HG03378 (cell line): ENCODE data around the gene FXYD7.

ENCODE experiments used
- ATAC-seq: cut with Tn5 transposase; IDR thresholded peaks from one replicate; pipeline ENCODE4 v1.9.1; 2021; ENCODE audit warnings: mild to moderate bottlenecking, moderate library complexity; ENCODE audit not compliant: unreplicated experiment

The FXYD7 gene

GRCh38 chr19:35109395-35110112 is 33.5 kb upstream of the FXYD7 start:
- ATAC-seq, result no peak

- ATAC-seq, result no peak
Measured at GRCh38 chr19:35110974-35111373, 32.1 kb upstream of the FXYD7 start.

GRCh38 chr19:35112995-35113688 is 29.9 kb upstream of the FXYD7 start:
- ATAC-seq, result no peak

GRCh38 chr19:35114353-35115176 is 28.5 kb upstream of the FXYD7 start:
- ATAC-seq, result no peak

DNA sequence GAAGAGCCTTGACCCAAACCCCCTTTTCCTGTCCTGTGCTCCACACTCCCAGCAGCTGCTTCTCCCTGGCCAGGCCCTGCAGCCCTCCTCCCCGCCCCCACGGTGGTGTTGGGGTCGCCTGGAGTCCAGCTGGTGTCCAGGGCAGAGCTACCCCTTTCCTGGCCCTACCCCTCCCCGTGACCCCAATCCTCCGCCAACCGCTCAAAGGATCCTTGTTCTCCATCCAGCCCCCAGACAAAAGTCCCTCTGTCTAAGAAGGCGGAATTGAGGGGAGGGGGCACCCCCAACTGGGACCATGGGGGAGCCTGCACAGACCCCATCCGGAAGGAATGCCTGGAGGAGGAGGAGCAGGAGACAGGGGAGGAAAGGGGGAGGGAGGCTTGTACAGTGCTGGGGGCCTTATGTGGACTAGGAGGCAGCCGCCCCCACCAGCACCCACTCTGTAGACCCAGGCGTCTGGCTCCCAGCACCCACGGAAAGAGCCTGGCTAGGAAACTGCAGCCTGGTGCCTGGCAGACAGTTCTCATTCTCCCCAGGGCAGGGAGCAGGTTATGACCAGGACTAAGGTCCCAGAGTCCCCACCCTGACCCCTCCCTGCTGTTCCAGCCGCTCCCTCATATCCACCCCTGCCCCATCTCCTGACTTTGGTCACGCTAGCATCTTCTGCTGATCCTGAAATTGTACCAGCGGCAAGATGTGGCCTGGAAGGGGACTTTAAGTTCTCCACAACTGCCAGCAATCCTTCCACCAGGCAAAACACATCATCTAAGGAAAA is 27.7 kb upstream of the FXYD7 start, which contains the start of gene FXYD3:
TSS of gene FXYD3 (plus strand) at position 647 of the 775 bp plus-strand sequence. CDS start 3,554 bp downstream, outside the sequence.
- no peak for ATAC-seq

DNA sequence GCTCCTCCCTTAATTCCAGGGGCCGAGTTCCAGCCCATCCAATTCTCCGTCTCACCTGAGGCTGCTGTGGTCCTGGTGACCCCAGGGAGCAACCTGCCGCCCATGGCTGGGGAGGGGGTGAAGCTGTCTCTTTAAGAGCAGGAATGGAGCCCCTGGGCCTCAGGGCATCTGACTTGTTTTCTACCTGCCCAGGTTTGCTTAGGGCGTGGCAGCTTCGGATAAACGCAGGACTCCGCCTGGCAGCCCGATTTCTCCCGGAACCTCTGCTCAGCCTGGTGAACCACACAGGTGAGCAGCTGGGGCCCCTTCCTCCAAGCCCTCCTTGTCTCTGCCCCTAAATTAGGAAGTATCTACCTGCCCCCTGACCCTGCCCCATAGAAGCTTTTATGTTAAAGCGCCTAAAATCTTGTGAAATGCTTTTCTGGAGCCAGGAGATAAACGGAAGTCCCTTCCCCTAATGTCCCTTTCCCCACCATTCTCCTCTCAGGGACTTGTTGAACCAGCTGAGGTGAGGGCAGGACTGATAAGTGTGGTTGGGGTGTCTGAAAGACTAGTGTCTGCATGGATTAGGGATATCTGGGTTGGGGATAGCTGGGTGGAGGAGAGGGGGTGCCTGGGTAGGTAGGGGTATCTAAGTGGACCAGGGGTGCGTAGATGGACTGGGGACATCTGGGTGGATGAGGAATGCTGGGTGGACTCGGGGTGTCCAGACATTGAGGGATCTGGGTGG is 26.8 kb upstream of the FXYD7 start:
- no peak for ATAC-seq

GRCh38 chr19:35117116-35117515 is 25.9 kb upstream of the FXYD7 start:
- no peak for ATAC-seq

- ATAC-seq, result no peak
Measured at GRCh38 chr19:35117799-35118198, 25.3 kb upstream of the FXYD7 start.

- no peak for ATAC-seq
Measured at GRCh38 chr19:35118268-35119020, 24.6 kb upstream of the FXYD7 start.

DNA sequence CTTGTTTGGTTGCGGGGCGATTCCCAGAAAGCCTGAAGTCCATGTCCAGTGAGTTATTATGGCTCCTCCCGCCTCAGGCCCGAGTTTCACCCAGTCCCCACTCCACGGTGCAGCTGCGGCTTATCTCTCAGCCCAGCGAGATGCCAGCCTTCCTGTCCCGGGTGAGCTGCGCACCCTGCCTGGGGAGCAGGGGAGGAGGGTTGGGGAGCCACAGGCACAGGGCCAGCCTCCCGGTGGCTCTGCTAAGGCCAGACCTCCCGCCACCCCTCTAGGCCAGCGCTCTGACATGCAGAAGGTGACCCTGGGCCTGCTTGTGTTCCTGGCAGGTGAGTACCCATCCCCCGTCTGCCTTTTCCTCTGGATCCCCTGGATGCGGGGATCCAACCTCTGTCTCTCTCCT is 24.0 kb upstream of the FXYD7 start:
- ATAC-seq, result no peak

- no peak for ATAC-seq
Measured at GRCh38 chr19:35119578-35120155, 23.4 kb upstream of the FXYD7 start.

DNA sequence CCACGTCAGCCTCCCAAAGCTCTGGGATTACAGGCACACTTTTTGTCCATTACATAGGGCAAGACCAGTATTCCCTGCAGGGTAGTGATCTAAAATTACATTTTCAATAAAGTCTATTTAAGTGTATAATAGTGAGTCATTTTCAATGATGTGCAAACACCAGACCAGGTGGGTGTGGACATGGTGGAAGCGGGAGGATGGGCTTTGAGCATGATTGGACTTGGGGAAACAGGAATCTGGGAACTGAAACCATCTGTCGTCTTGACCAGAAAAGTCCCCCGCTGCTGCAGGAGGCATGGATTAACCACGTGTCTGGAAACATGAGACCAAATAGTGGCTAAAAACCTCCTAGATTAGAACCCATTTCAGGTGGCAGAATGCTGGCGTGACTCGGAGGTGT is 22.6 kb upstream of the FXYD7 start:
- no peak for ATAC-seq

GRCh38 chr19:35120898-35121297 is 22.2 kb upstream of the FXYD7 start:
- no peak for ATAC-seq

DNA sequence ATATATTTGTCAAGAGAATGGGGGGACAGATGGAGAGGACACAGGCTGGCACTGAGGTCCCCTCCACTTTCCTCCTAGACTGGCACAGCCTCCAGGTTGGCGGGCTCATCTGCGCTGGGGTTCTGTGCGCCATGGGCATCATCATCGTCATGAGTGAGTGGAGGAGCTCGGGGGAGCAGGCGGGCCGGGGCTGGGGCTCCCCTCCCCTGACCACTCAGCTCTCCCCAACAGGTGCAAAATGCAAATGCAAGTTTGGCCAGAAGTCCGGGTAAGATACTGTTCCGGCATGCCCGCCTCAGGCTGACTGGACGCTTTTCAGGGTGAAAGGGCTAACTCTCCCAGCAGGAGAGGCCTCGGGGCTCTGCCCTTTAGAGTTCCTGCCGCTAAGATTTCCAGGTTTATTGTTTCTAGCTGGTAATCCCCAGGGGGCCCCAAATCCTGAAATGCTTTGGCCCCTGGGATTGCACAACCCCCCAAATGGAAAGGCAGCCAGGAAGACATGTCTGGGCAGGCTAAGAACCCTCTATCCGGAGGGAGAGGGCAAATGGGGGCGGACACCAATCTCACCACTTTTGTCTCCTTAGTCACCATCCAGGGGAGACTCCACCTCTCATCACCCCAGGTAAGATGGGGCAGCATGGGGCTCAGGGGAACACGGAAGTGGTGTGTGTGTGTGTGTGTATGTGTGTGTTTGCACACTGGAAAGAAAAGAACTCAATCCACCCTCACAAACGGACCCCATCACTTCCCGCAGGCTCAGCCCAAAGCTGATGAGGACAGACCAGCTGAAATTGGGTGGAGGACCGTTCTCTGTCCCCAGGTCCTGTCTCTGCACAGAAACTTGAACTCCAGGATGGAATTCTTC is 20.1 kb upstream of the FXYD7 start:
- no peak for ATAC-seq

- no peak for ATAC-seq
Measured at GRCh38 chr19:35123573-35123972, 19.5 kb upstream of the FXYD7 start.

DNA sequence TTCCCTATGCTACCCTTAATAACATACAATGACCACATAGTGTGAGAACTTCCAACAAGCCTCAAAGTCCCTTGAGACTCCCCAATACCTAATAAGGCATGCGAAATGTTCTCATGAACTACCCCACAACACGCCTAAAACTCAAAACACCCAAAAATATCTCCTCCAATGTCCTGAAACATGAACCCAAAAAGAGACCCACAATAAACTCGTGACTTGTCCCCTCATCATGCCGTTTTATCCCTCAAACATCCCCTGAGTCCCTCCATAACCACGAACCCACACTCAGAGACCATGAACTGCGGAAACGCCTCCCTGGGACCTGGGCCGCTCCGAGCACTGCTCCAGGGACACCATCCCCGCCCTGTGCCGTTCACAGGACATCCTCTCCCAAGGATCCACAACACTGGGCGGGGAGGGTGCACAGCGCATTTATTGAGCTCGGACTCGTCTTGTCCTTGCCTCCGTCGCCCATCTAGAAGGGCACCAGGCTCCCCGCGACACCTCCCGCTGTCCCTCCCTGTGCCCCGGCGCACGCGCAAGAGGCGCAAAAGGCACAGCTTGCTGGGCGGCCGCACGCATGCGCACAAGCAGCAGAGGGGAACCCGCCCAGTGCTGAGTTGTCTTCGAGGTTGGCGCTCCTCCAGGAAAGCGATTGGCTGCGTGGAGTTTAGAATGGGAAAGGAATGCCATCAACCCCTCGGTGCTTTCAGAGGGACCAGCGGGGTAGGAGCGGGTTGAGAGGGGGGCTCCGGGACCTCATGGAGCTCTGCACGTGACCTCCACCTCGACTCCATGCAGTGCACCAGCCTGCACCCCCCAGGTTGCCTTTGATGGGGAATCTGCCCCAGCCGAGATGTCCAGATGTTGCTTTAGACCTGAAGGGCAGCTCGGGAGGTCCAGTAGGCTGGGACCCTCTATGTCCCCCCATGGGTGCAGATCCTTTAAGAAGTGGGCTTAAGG is 18.7 kb upstream of the FXYD7 start:
- no peak for ATAC-seq

- ATAC-seq, result no peak
Measured at GRCh38 chr19:35125270-35125717, 17.8 kb upstream of the FXYD7 start.
